22Rv1 (cell line): Measurements from ENCODE around the gene ZNFX1.

Experiments used
- CTCF ChIP-seq: fragments of 450-650 bp; IDR thresholded peaks from 2 replicates; pipeline ENCODE4 v1.5.1; 2017; ENCODE audit warnings: mild to moderate bottlenecking
- ZFX ChIP-seq: fragments of 450-650 bp; IDR thresholded peaks from 2 replicates; pipeline ENCODE4 v1.6.1; 2017; ENCODE audit warnings: antibody characterized with exemption, borderline replicate concordance

DNA sequence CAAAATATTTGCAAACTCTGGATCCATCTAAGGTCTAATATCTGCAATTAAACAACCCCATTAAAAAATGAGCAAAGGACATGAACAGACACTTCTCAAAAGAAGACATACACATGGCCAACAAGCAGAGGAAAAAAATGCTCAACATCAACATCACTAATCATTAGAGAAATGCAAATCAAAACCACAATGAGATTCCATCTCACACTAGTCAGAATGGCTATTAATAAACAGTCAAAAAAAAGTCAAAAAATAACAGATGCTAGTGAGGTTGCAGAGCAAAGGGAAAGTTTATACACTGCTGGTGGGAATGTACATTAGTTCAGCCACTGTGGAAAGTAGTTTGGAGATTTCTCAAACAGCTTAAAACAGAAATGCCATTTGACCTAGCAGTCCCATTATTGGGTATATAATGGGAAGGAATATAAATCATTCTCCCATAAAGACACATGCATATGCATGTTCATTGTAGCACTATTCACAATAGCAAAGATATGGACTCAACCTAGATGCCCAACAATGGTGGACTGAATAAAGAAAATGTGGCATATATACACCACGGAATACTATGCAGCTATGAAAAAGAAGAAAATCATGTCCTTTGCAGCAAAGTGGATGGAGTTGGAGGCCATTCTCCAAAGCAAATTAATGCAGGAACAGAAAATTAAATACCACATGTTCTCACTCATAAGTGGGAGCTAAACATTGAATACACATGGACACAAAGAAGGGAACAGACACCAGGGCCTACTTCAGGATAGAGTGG lies 9.1 kb downstream of the ZNFX1 start:
- TF ChIP-seq CTCF = no peak
- TF ChIP-seq ZFX = no peak
